ENCODE measurements around the gene SKA2.
"Not testable (repeated sequence)": the region's sequence is repeated elsewhere in the genome, so short reads cannot be mapped to it uniquely, and the experiment has no call there.

Gene SKA2

DNA sequence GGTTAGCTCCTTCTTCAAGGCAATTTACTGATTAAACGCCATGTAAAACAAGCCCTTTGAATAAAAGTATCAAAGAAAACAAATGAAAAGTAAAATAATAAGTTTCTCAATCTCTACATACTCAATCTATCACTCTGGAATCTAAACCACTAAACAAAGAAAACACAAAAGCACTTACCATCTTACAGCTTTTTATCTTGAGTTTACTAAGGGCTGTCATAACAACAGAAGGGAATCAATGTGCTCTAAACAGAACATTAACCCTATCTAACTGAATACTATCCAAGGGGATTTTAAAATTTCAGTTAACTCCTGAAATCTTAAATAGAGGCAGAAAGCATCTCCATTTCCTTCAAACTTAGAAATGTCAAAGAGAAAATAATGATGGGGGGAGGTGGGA is 3.4 kb downstream of the SKA2 start:
- DNase-seq, result no peak

- no peak for DNase-seq
These were observed 4.0 kb downstream of the SKA2 start for GRCh38 chr17:59151006-59151405.

DNA sequence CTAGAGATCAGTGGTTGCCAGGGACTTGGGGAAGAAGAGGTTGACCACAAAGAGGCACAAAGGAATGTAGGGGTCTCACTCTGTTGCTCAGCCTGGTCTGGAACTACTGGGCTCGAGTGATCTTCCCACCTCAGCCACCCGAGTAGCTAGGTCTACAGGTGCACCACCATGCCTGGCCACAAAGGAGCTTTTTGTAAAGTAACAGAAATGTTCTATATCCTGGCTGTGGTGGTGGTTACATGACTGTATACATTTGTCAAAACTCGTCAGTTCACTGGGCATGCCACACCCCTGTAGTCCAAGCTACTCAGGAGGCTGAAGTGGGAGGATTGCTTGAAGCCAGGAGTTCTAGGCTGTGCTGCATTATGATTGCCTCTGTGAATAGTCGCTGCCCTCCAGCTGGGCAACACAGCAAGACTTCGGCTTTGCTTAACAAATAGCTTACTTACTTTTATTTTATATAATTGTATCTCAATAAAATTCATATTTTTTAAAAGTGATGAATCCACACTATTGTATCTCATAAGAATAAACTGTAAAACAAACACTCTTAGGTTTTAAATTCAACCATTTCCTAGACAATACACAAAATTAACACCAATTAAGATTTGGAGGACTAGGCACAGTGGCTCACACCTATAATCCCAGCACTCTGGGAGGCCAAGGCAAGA is 5.0 kb downstream of the SKA2 start:
- no peak for DNase-seq

DNA sequence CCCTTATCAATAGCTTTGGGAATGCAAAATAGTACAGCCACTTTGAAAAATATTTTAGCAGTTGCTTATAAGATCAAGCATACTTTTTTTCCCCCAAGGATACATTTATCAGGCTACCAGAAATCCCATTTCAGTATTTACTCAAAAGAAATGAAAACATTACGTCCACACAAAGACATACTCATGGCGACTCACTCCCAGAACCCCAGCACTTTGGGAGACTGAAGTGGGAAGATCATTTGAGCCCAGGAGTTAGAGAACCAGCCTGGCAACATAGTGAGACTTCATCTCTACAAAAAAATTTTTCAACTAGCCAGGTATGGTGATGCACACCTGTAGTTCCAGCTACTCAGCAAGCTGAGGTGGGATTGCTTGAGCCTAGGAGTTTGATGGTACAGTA is 5.9 kb downstream of the SKA2 start:
- DNase-seq, result no peak

- no peak for DNase-seq
These were observed 9.4 kb downstream of the SKA2 start for GRCh38 chr17:59145571-59146096.

DNA sequence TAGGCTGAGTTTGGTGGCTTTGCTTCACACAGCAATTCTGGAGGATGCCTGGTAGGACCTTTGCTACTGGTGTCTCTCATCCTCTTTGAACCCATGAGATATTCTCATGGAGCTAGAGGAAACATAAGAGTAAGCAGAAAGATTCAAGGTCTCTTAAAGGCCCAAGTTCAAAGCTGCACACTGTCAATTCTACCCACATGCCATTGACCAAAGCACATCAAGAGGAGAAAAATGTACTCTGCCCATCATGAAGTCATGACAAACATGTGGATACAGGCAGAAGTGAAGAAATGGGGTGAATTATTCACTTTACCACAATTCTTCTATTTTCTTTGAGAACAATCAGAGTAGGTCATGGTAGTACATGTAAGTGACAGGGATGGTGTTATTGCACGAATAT is 13.1 kb downstream of the SKA2 start:
- no peak for DNase-seq

DNA sequence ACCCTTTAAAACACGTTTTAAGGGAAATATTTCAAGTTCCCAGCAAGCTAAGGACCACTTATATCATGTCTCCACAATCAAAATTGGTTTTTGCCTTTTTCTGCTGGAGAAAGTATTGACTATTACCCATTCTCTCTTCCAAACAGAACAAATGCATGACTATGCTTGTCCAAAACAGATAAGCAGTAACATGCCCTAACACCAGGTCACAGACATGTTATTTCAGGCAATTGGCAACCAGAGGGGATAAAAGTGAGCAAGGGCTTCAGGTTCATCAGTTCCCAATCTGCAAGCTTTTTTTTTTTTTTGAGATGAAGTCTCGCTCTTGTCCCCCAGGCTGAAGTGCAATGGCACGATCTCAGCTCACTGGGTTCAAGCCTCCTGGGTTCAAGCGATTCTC is 15.0 kb downstream of the SKA2 start:
- no peak for DNase-seq

- DNase-seq, result not testable (repeated sequence)
These were observed 16.6 kb downstream of the SKA2 start for GRCh38 chr17:59138339-59138738.

GRCh38 chr17:59131131-59131530 is 23.9 kb downstream of the SKA2 start:
- DNase-seq, result no peak

GRCh38 chr17:59129814-59130213 is 25.2 kb downstream of the SKA2 start:
- DNase-seq, result no peak

GRCh38 chr17:59126809-59127417 is 28.1 kb downstream of the SKA2 start:
- no peak for DNase-seq

DNA sequence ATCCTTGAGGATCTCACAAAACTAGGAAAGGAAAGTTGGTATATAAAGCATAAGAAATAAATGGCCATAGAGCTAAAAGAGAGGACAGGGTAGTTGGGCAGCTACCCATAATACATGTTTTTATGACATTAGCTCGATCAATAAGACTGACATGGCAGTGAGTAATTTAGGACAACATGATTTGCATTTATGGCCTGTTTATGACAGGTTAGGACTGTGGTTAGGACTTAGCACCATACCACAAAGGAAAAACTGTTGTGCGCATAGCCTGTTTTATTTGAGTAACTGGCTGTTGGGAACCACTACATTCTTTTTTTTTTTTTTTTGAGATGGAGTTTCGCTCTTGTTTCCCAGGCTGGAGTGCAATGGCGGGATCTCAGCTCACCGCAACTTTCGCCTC is 30.3 kb downstream of the SKA2 start:
- DNase-seq, result no peak

DNA sequence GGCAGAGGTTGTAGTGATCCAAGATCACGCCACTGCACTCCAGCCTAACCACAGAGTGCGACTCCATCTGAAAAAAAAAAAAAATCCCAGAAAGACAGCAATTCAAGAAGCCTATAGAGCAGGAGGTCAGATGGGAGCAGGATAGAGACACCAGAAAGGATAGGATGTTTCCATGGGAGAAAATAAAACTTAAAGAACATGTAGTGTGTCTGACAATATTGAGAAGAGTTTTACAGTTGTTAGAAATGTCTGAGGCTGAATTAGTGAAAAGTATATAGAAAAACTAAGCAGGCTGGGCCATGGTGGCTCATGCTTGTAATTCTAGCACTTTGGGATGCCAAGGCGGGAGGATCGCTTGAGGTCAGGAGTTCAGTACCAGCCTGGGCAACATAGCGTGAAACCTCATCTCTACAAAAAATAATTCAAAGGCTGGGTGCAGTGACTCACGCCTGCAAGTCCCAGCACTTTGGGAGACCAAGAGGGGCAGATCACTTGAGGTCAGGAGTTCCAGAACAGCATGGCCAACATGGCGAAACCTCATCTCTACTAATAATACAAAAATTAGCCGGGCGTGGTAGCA is 33.0 kb downstream of the SKA2 start:
- no peak for DNase-seq

DNA sequence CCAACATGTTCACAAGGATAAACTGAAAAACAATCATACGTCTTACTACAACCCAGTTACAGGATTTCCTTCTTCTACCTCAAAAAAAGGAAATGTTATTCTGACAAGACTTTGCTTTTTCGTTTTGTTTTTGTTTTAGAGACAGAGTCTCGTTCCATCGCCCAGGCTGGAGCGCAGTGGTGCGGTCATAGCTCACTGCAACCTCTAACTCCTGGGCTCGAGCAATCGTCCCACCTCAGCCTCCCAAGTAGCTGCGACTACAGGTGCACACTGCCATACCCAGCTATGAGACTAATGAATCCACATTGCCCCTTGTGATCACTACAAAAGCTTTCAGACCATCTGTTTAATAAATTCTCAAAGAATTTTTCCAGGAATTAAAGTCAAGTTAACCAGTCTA is 39.5 kb downstream of the SKA2 start:
- no peak for DNase-seq

- DNase-seq, result no peak
These were observed 43.4 kb downstream of the SKA2 start for GRCh38 chr17:59111539-59111938.

DNA sequence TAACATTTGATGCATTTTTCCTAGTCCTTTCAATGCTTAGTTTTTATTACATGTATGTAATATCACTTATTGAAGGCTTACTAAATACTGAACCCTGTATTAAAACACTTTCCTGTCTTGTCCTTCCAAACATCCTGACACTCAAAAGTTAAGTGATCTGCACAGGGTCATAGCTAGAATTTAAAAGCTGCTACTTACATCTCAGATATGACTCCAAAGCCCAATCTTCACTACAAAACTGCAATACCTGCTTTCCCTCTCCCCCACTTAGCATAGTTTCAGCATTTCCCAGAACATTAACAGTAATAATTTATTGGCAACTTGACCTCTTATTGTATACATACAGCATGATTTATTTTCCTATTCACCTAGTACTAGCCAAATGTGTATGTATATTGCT is 44.0 kb downstream of the SKA2 start:
- DNase-seq, result no peak

DNA sequence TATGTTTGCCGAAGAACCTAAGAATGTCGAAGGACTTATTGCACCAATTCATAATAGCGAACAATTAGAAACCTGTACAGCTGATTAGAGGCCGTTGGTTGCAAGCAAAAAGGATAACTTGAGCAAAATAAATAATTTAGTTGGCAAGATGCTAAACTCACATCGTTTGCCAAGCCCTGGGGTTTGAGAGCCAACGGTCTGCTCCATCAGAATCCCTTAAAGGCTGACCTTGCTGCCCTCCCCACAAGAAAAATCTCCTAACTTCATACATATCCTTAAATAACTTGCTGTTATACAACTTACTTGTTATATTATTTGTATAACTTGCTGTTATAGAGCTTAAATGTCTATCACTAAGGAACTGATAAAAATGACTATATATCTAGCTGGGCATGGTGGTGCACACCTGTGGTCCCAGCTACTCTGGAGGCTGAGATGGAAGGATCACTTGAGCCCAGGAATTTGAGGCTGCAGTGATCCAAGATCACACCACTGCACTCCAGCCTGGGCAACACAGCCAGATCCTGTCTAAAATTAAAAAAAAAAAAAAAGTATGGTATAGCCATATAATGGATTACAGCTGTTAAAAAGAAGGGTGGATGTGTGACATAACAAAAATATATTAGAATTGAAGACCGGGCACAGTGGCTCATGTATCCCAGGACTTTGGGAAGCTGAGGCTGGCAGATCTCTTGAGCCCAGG is 46.4 kb downstream of the SKA2 start:
- DNase-seq, result no peak

DNA sequence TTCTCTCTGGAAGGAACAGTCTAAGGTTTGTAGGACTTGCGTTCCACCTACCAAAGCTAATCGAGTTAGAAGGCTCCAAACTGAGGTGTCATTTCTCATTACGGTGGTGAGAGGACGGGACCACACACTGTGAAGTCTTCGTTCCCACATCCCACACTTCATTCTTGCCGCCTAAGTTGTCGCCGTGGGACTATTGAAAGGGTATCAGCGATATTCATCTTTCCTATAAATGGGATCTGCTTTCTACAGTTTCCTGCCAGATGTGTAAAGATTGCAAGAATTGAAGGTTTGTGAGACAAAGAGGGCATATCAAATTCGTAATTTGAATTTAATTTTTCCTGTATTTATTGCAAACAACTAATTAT is 47.7 kb downstream of the SKA2 start:
- no peak for DNase-seq

- DNase-seq, result peak; percentile 99 to 100 (median 100)
These were observed 48.3 kb downstream of the SKA2 start, which contains the start of gene TRIM37 for GRCh38 chr17:59106463-59107305. Gene TRIM37, minus strand, starts transcription at chr17:59106880. Its CDS starts 419 bp downstream, at chr17:59106461.

- peak; percentile 44 to 74 (median 45) for DNase-seq
These were observed 49.0 kb downstream of the SKA2 start for GRCh38 chr17:59105852-59106462.

DNA sequence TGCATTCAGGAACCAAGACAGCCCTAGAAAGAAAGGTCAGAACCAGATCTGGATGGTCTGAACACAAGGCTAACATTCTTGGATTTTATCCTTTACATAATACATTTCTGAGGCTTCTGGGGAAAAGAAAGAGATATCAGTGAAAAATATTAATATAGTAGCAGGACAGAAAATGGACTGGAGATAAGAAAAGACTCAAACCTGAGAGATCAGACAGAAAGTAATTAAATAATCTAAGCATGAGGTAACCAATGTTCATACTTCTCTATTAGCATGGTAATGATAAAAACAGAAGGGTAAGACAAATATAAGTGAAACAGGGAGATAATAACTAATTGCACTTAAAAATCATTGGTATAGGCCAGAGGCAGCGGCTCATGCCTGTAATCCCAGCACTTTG is 53.8 kb downstream of the SKA2 start:
- no peak for DNase-seq

DNA sequence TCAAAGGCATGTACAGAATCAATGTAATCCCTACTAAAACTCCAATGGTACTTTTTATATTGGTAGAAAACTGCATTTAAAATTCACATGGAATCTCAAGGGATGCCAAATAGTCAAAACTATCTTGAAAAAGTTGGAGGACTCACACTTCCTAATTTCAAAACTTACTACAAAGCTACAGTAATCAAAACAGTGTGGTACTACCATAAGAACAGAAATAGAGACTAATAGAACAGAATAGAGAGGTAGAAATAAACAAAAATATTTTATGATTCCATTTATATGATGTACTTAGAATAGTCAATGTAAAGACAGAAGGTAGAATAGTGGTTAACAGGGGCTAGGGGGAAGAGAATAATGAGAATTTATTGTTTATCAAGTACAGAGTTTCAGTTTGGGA is 57.1 kb downstream of the SKA2 start:
- DNase-seq, result no peak
